GM19099 (cell line): ENCODE measurements around the gene GLRA1.

ENCODE experiments used
- POLR2A ChIP-seq: IDR thresholded peaks from 3 replicates; pipeline ENCODE4 v1.6.1; 2011; ENCODE audit warnings: low read depth; ENCODE audit not compliant: insufficient read length; ENCODE audit errors: extremely low read depth

GLRA1 gene

DNA sequence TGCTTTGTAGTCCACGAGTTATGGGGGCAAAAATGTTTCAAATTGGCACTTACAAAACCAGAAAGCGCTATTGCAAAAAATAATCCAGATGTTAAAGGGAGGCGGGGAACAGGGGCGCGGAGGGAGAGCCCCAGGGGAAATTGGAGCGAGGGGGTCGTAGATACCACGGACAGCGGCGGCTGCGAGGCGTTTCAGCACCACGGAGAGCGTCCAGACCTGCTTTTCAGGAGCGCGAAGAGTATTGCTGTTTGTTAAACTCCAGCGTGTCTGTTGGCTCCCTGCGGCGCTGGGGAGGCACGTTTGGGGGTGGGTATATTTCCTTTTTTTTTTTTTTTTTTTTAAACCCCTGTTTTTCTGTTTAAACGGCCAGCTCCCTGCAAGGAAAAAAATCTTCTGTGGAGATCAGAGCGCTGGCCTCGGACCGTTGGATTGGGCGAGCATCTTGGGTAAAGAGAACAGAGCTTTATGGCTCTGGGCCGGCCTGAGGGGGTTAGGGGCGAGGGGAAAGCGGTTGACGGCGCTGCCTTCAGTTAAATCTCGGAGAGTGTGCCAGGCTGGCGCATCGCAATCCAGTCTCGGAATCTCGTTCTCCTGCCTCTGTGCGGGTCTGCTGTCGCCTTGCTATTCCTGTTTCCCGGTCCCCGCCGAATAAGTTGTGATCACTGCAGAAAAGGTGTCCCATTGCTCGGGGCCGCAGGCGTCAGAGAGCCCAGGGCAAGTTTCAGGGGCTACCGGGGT is at the start of gene GLRA1:
TSS of gene GLRA1 (minus strand) at position 288 of the 738 bp plus-strand sequence. CDS start 302 bp downstream, outside the sequence.
- TF ChIP-seq POLR2A, result no peak

DNA sequence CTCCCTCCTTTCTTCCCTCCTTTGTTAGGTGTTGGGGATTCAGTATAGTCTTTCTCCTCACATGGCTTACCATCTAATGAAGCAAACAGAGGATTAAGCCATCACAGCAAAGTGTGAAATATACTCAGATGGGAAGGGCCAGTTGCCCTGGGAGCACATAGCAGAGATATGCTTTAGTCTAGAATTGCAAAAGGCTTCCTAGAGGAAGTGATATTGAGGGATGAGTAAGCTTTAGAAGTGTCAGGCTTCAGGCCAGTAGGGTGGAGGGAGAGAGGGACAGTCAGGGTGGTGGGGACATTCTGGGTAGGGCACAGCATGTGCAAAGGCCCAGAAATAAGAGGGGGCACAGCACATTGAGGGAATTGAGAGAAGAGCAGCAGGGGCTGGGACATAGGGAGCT is 46.2 kb upstream of the GLRA1 start:
- TF ChIP-seq POLR2A, result no peak

DNA sequence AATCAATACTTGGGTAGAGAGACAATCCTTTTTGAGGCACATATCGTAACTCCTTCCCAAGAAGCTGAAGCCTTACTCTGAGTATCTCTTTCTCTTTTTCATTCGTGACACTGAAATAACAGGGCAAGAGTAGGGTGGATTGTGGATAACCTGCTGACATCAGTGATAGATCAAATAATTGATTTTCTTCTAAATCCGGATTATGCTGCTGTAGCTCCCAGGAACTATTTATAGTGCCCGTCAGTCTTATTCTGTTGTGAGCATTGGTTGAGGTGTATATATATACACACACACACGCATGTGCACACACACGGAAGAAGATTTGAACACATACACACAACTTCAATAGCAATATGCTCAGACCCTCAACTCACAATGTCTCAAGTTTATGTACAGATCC is 43.2 kb upstream of the GLRA1 start:
- TF ChIP-seq POLR2A, result no peak

DNA sequence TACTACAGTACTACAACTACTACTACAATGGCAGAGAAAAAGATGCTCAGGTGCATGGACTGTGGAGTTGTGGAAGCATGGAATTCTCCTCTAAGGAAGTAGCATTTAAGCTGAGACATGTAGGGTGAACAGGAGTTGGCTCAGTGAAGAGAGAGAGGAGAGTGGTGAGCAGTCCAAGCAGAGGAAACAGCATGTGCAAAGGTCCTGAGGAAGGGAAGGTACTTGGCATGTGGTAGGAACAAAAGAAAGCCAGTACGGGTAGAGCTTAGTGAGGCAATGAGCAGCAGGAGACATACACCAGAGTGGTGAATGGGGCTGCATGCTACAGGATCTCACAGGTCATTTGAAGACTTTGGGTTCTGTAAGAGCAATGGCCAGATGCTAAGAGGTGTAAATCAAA is 41.4 kb upstream of the GLRA1 start:
- no peak for TF ChIP-seq POLR2A

DNA sequence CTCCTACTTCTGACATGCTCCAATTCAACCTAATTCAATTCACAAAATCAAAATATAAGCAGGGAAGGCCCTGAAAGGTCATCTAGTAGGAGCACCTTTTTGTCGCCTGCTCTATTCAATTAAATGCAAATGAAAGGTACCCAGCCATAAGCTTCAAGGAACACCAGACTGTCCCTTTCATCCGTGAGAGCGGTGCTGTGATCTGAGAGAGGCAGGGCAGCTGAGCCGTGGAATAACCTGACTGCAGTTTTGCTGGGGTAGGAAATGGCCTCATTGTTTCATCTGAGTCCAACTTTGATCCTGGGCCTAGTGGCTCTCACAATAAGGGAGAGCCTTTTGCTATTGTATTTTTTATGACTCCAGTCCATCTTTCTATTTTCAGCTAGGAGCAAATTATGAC is 39.8 kb upstream of the GLRA1 start:
- TF ChIP-seq POLR2A, result no peak

DNA sequence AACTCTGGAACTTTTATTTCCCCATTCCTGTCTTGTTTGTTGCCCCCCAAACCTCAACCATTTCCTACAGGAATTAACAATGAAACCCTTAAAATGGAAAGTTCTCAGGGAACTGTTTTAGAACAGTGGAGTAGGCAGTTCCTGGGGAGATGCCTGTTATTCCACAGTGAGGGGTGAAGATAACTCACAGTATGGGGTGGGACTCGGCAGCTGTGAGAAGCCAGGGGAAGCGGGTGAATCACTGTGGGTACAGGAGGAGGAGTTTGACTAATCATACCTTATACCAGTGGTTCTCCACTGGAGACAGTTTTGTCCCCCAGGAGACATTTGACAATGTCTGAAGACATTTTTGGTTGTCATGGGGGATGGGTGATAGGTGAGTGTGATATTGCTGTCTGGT is 36.9 kb upstream of the GLRA1 start:
- no peak for TF ChIP-seq POLR2A

DNA sequence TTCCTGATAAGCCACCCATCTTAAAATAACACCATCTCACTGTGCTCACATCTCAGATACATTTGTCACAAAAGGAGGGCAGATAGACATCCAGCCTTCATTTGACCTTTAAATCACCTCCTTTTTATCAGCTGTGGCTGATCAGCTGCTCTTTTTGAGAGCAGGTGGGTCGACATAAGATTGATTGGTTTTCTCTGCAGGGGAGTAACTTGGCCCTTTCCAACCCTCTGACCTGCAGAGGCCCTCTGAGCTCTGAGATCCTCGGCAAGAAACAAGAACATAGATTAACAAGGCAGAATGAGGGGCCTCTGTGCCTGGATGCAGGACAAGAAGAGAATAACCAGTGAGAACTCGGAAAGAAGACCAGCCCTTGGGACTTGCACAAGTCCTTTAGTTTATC is 33.5 kb upstream of the GLRA1 start:
- no peak for TF ChIP-seq POLR2A

DNA sequence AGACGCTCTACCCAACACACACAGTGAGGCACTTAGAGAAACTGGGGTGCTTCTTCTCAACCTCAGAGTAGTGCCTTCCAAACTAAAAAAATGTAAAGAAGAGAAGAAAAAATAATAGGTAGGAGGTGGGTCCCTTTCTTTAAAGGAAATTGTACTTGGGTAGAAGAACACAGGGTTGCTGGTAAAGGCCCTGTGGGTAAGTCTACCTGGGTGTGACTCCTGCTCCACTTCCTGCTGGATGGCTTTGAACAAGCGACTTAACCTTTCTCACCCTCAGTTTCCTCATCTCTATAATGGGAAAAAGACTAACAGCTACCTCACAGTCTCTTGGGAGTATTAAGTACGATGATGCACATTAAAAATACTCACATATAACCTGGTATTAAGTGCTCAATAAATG is 32.1 kb upstream of the GLRA1 start:
- TF ChIP-seq POLR2A, result no peak

DNA sequence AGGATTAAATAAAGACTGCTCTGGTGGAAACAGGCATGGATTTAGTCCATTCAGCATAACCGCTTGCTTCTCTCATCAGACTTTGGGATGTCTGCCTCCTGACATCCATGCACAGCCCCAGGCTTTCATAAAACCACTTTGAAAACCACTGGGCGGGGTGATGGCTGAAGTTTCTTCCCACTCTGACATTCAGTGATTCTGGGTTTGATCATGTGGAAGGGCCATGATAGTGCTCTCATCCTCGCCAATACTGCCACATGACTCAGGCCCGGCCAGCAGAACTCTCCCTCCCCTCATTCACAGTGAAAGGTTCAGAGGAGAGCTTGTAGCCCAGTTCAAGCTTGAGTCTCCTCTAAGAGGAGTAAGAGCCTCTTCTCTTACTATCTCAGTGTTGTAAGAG is 29.6 kb upstream of the GLRA1 start:
- TF ChIP-seq POLR2A, result no peak

DNA sequence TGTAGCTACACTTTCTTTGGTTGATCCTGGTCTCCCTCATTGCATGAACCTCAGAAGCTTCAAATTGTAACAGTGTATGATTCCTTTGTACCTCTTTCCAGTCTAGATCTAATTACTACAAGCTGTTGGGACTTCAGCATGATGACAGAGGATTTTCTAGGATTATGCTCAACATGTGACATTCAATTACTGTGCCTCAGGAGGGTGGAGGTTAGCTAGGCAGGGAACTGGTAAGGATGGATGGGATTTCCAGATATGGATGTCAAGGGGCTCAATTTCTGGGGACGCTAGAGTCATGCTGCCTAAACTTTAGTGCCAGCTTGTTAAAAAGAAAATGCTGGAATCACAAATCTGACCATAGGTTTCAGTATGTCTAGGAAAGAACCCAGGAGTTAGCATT is 29.2 kb upstream of the GLRA1 start:
- no peak for TF ChIP-seq POLR2A

DNA sequence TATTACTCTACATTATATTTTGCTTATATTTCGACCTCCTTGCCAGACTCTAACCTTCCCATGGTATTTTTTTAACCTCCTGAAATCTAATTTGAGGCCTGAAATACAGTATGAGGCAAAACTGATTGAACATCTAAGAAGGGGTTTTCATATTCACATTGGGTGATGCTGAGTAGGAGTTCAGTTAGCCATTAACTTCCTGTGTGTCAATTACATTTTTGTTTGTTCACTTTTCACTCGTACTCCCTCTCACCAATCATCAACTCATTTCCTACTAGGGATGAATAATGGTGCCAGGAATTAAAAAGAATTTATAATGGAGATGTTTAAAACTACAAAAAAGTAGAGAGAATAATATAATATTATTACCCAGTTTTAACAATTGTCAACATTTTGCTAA is 27.6 kb upstream of the GLRA1 start:
- TF ChIP-seq POLR2A, result no peak

DNA sequence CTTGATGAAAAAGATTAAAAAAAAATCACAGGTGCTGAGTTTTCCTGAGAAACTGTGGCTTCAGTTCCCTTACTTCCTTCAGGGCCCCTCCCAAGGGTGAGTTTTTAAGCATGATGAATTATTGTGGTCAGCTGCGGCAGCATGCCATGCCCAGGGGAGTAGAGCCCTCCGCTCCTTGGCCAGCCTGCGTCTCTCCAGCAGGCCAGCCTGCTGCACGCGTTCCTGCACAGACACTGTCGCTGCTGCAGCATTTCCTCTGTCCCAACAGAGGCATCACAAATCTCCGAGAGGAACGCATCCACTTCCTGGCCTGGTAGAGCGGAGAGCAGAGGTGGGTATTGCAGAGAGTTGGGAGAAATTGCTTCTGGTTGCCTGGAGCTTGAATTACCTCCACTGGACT is 26.1 kb upstream of the GLRA1 start:
- no peak for TF ChIP-seq POLR2A

DNA sequence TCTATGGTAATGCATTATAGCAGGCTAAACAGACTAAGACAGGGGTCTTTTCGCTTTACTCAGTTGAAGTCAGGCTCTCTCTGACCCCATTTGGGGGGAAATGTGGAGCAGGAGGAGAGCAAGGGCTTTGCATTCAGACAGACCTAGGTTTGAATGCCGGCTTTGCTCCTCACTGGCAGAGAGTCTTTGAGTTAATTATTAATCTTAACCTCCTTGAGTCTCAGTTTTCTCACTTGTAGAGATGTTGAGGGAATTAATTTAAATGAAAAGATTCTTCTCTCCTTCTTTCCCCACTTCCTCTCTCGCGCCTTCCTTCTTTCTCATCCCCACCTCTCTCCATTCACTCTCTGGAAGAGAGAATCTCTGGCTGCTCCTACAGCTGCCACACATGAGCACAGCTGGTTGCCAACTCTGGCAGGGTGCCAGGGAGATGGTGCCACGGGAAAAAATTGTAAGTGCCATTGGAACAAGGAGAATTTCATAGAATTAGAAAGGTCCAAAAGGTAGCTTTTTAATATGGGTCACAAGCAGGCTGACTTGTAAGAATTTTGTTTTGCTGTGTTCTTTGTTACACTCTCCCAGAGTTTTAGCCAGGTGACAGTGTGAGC is 25.2 kb upstream of the GLRA1 start:
- no peak for TF ChIP-seq POLR2A

DNA sequence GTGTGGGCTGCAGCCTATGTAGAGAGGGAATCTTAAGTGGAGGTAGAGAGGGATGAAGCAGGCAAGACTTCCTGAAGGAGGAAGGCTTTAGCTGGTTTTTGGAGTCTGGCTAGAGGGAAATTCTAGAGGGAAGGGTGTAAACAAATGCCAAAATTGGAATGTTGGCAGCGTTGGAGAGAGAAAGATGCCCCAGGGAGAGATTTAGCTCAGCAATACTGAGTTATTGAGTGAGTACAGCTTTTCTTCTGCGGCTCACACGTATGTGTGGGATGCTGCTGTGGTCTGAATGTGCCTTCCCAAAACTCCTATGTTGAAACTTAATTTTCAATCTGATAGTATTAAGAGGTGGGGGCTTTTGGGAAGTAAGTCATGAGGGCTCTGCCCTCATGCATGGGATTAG is 24.5 kb upstream of the GLRA1 start:
- TF ChIP-seq POLR2A, result no peak

DNA sequence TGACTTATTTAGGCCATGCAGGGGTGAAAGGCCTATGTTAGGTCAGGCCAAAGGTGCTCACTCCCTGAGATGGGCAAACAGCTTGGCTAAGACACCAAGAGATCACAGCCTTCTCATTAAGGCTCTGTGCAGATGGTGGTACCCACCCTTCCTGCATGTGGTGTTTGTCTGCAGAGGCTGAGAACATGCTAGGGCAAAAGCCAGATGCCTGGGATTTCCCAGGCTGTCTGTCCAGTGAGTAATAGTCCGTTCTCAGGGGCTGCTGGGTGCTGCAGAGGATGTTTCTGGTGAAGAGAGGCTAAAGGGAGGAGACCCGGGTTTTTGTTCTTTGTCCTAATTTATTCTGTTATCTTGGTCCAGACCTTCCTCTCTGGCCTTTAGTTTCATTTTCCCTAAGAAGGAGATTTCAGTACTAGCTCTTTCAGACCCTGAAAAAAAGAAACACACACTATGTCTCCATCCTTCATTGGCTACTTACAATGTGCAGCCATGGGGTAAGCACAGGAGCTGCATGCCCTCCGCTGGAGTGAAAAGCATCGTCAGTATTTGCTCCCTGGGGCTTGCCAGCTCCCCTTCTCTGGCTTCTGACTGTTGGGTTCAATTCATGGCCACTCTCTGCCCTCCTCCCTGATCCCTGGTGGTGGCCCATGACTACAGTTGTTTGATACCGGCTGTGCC is 23.4 kb upstream of the GLRA1 start:
- TF ChIP-seq POLR2A, result no peak

DNA sequence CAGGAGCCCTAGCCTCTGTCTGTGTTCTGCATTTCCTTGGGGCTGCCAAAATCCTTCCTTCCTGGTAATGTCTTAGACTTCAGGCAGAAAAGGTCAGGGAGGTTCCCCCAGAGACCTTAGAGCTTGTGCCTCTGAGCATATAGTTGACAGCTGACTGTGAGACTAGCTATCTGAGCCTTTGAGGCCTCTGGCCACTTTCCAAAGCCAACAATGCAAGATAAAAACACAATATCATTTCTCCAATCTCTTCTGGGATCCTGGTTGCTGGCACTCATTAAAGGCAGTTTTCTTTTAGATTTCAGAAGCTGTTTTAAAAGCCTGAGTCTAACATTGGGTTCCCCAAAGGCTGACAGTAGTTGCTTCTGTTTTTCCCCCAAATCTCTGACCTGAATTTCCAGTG is 13.2 kb upstream of the GLRA1 start:
- TF ChIP-seq POLR2A, result no peak

DNA sequence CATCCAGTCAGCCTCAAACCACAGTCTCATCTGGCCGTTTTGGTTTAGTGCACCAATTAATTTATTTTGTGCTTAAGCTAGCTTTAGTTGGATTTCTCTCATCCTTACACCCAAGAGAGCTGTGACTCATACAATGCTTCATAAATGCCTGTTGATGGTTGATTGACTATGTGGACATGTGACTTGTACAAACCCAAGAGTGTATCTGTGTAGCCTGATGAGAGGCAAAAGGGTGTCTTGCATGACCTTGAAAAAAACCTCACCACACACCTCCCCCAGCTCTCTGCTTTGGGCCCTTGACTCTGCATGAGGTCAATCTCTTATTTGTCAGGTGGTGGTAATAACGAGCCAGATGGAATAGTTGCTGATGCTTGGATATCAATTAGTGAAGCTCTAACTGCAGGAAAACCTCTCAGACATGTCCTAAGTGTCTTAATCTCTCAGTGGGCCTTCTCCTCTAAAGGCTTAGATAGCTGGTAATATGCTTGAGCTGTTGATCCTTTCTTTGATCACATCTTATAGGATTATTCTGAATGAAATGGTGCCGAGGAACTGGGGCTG is 10.6 kb upstream of the GLRA1 start:
- no peak for TF ChIP-seq POLR2A

DNA sequence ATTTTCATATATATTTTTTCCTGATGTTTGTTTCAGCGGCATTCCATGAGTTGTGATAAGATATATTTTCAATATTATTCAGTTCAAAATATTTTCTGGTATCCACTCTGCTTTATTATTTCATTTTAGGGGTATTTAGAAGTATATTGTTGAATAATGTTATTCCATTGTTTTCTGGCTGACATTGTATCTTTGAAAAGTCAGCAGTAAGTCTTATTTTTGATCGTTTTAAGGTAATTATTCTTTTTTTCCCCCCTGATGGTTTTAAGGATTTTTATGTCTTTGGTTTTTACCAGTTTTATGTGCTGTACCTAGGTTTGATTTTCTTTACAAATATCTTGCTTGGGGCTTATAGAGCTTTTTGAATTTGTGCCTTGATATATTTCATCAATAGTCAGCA is 6.6 kb upstream of the GLRA1 start:
- no peak for TF ChIP-seq POLR2A
